ENCODE data around the gene PADI3.

GRCh38 chr1:17273096-17273495, 24.2 kb downstream of the PADI3 start:
- TF ChIP-seq CTCF (IDR thresholded peaks at IDR 0.05) (no peak), POLR2A (IDR thresholded peaks at IDR 0.05) (no peak)
